GM18873 (cell line): ENCODE data around the gene SH2D6.
"Not testable (repeated sequence)": the region's sequence is repeated elsewhere in the genome, so short reads cannot be mapped to it uniquely, and the experiment has no call there.

Experiments
- ATAC-seq: cut with Tn5 transposase; IDR thresholded peaks from one replicate; pipeline ENCODE4 v1.9.1; 2021; ENCODE audit warnings: mild to moderate bottlenecking, moderate library complexity, moderate number of reproducible peaks; ENCODE audit not compliant: unreplicated experiment, low FRiP score

Gene SH2D6

DNA sequence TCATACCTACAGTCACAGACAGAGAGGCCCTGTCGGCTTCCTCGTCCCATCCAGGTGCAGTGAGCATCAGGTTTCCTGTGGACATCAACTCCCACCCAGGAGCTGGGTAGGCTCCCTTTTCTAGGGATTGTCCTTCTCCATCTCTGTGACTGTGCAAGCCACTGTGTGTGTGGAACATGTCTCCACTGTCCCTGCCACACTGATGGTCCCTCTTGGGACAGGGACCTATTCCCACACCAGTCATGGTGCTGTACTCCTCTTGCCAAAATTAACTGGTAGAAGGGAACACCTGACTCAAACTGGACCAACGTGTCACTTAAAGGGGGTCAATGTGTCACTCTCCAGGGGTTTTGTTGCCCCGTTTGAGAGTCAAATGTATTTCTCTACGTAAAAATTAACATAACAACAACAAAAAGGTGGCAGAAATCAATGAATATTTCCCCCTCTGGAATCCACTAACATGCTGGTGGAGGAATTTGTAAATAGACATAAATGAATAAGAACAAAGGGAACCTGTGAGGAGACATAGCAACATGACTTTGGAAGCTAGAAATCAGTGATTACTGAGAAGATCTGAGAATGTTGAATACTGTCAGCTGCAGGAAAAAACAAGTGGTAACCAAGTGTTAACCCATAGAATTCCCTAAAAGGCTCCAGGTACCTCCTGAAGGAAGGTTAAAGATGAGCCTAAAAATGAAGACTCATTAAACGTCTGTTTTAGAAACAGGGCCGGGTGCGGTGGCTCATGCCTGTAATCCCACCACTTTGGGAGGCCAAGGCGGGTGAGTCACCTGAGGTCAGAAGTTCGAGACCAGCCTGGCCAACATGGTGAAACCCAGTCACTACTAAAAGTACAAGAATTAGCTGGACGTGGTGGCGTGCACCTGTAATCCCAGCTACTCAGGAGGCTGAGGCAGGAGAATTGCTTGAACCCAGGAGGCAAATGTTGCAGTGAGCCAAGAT, 40.4 kb downstream of the SH2D6 start:
- ATAC-seq = no peak

DNA sequence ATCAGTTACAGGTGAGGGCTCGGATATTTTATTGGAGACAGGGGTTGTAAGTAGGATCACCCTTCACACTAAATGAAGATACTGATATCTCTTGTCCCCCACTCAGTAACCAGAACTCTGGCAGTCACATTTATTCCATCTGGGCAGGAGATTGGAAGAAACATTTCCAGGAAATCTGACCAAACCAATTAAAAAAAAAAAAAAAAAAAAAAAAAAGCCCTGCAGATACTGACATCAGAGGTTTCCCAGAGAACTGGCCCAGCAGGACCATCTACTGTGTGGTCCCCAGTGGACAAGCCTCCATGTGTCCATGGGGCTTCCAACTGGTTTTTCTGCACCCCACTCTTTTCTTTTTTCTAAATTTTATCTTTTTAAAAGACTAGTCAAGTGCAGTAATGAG, 41.3 kb downstream of the SH2D6 start:
- no peak for ATAC-seq

DNA sequence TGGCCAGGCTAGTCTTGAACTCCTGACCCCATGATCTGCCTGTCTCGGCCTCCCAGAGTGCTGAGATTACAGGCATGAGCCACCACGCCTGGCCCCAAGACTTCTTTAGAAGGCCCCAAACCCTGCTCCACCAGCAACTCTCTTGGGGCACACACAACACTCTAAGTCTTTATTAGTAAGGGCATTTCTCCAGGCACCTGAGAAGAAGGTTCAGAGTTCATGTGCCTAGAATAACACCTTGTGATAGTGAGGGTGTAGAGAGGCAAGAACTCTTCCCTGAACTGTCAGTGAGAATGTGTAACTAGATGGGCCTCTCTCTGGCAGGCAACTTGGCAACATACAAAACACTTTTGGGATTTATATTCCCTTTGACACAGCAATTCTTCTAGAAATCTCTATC, 43.8 kb downstream of the SH2D6 start:
- no peak for ATAC-seq

DNA sequence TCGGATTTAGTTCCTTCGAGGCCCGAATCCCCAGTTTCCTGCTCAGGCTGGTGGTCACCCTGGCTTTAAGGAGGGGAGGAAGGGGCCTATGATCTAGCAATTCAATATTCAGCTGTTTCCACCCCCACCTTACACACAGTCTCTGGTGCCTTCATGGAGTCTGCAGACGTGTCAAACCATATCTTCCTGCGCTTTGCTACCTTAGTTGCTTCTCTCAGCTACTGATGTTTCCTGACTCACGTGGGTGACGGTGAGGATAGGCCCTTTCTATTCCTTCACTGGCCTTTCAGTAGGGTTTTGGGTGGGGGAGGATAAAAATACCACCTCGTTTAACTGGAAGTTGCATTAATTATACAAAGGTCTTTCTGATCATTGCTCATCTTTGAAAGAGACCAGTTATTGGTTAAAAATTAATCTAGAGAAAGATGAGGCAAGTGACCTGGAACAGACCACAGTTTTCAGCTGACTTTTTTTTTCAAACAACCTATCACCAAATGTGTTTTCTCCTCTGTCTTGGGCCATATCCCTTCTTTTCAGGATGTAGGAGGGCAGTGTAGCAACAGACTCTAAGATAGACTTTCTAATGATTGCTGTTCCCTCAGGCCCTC, 49.7 kb downstream of the SH2D6 start:
- ATAC-seq = no peak

DNA sequence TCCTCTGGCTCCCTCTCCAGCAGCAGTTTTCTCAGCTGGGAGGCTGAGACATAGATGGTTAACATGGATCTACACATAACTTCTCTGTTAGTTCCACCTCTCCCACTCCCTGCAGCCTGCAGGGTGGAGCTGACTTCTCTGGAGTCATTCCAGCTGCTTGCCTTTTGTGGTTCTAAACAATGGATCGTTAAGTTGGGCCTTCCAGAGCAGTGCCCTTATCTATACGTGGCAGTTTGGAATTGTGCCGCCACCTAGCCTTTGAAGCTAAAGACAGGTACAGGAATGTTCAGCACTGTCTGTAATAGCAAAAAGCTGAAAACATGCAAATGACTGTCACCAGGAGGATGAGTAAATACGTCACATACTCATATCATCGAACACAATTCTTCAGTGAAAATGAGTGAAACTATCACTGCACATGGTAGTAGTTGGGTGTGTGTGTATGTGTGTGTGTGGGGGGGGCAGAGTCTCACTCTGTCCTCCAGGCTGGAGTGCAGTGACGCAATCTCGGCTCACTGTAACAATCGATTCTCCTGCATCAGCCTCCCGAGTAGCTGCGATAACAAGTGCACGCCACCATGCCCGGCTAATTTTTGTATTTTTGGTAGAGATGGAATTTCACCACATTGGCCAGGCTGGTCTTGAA, 50.3 kb downstream of the SH2D6 start:
- no peak for ATAC-seq

DNA sequence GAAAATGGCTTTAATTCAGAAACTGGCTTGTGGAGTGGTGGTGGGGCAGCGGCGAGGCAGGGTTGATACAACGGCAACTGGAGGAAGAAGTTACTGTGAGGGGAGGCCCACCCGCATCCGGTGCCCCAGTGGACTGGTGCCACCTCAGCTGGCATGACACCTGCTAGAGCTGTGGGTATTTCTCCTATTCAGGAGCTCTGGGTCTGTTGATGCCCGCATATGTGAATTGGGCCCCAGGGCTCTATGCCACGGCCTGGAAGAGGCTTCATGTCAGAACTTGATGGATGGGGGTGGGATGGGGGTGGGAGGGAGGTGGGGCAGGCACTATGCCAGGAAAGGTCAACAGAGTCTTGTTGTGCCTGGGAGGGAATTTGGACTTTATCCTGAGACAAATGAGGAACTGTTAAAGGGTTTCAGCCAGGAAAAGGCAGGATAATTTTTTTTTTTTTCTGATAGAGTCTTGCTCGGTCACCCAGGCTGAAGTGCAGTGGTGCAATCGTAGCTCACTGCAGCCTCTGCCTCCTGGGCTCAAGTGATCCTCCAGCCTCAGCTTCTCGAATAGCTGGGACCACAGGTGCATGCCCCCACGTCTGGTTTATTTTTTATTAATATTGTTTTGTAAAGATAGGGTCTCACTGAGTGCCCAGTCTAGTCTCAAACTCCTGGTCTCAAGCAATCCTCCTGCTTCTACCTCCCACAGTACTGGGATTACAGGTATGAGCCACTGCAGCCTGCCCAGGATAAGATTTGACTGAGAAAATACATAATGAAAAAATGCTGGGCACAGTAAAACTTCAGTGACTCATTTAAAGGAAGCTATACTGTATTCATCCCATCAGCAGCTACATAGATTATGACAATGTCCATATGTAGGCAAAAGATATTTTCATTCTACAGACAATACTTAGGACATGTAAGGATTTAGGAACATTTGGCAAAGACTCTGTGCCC, 52.6 kb downstream of the SH2D6 start:
- no peak for ATAC-seq

DNA sequence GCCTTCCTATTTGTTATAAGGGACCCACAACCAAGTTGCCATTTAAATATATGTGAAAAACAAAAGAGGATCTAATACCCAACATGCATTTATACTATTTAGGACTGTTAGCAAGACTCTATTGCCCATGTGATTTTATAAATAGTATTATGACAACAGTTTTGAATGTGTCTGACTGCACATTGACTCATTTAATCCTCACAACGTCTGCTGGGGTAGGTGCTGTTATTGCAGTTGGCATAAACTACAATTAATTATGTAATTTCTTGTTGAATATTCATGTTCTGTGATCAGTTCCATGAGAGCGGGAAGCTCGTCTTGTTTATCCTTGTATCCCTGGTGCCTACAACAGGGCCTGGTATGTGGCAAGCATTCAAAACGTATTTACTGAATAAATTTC, 53.7 kb downstream of the SH2D6 start:
- no peak for ATAC-seq

DNA sequence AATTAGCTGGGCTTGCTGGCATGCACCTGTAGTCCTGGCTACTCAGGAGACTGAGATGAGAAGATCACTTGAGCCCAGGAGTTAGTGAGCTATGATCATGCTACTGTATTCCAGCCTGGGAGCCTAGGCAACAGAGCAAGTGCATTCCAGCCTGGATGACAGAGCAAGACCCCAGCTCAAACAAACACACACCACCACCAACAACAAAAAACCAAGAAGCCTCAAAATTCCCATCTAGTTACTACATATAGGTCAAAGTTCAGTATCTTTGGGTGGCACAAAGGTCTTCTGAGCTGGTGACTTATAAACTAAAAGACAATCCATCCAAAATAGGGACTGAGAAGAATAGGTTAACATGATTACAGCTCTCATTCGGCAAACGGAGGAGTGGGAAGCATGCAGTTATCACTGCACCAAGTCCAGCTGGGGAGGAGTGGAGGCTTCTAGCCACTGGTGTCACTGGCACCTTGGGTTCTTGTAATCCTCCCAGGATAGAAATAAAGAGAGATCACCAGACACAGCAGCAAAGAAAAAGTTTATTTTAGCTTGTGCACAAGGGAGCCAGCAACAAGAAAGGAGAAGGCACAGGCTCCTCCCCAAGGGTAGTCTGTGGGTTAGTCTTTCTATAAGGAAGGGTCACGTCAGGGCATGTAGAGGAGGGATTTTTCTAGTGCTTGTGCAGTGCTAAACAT, 57.4 kb downstream of the SH2D6 start:
- ATAC-seq = no peak

DNA sequence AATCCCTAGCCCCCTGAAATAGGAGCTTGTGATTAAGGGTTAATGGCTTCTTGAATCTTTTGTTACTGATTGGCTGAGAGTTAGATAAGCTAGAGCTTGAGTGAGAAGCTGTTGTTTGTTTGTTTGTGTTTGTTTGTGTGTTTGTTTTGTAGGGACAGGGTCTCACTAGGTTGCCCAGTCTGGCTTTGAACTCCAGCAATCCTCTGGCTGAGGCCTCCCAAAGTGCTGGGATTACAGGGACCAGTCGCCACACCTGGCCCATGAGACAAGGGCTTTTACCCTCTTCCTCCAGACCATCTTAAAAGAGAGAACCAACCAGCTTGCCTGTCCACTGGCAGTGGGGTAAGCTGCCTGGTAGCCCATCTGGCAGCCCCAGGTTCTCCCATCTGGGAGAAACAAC, 58.1 kb downstream of the SH2D6 start:
- no peak for ATAC-seq

DNA sequence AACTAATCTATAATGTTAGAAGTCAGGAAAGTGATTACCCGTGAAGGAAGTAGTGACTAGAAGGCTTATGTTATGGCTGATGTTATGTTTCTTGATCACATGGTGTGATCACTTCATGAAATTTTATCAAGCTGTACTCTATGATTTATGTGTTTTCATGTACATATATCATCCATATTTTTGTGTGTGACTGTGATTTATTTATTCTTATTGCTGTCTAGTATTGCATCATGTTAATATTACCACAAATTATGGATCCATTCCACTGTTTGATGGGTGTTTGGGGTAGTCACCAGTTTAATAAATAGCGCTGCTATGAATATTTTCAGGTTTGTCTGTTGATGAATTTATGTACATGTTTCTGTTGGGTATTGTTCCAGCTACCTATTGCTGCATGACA, 59.4 kb downstream of the SH2D6 start:
- no peak for ATAC-seq

DNA sequence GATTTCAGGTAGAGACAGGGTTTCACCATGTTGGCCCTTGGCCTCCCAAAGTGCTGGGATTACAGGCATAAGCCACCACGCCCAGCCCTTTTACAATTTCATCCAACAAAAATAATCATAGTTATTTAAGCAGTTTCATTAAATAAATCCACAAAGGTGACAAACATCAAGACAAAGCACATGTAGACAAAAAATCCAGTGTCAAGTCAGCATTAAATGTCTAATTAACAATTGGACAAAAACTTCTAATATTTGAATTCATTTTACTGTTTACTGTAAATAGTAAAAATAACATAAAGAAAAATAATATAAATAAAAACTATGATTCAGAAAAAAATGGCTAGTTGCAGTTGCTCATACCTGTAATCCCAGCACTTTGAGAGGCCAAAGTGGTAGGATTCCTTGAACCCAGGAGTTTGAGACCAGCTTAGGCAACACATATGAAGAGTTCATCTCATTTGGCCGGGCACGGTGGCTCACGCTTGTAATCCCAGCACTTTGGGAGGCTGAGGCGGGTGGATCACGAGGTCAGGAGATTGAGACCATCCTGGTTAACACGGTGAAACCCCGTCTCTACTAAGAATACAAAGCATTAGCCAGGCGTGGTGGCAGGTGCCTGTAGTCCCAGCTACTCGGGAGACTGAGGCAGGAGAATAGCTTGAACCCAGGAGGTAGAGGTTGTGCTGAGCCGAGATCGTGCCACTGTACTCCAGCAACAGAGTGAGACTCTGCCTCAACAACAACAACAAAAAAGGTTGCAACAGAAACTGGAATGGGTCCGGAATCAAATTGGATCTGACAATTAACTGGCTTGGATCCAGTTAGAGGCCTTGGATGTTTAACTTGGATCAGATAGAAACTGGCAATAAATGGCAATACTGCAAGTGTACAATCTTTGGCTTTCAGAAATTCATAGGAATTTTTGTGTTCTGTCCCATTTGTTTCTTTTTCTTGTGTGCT, 63.6 kb downstream of the SH2D6 start:
- ATAC-seq = no peak

DNA sequence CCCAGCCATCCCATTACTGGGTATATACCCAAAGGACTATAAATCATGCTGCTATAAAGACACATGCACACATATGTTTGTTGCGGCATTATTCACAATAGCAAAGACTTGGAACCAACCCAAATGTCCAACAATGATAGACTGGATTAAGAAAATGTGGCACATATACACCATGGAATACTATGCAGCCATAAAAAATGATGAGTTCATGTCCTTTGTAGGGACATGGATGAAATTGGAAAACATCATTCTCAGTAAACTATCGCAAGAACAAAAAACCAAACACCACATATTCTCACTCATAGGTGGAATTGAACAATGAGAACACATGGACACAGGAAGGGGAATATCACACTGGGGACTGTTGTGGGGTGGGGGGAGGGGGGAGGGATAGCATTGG, 66.1 kb downstream of the SH2D6 start:
- ATAC-seq = not testable (repeated sequence)

DNA sequence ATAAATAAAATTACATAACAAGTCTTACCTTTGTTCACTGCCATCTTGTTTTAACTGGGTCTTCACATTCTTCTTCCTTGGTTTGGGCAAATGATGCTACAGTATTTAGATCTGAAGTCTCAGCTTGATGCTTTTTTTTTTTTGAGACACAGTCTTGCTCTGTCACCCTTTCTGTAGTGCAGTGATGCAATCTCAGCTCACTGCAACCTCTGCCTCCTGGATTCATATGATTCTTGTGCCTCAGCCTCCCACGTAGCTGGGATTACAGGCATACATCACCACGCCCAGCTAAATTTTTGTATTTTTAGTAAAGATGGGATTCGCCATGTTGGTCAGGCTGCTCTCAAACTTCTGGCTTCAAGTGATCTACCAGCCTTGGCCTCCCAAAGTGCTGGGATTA, 67.3 kb downstream of the SH2D6 start:
- ATAC-seq = no peak
